Body of pancreas (tissue), 4 donors: ENCODE data around the gene ABCD3.
"Not testable (repeated sequence)": the region's sequence is repeated elsewhere in the genome, so short reads cannot be mapped to it uniquely, and the experiment has no call there.

Experiments
- POLR2A ChIP-seq, 3 donors: fragments of 450-650 bp; IDR thresholded peaks; one replicate each; pipeline ENCODE4 v1.6.1; 2016; ENCODE audit warnings: antibody characterized with exemption in 3 of 3, mild to moderate bottlenecking in 2 of 3
- TF ChIP-seq, protein P1 (sequence below), 7 experiments: fragments of 450-650 bp in 4 of 7; fragments of 200-600 bp in 3 of 7; sonication (generic) in 3 of 7; IDR thresholded peaks; one replicate each; pipeline ENCODE4 v1.5.1; 2016 to 2019; ENCODE audit warnings: antibody characterized with exemption in 7 of 7

DNA sequence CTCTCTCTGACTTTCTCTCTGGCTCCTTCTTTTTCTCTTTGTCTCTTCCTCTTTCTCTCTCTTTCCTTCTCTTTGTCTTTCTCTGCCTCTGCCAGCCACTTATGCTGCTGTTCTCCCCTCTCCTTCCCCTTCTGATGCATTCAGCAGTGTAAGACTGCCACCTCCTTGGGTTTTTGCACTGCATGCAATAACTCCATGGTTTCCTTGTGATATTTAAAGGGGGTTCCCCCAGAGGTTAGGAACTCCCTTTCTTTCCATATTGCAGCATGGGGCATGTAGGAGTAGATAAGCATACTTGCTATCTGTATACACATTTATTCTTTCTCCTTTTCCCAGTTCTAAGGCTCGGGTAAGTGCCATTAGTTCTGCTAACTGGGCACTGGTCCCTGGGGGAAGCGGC is 44.9 kb upstream of the ABCD3 start:
- TF ChIP-seq, protein P1, sequence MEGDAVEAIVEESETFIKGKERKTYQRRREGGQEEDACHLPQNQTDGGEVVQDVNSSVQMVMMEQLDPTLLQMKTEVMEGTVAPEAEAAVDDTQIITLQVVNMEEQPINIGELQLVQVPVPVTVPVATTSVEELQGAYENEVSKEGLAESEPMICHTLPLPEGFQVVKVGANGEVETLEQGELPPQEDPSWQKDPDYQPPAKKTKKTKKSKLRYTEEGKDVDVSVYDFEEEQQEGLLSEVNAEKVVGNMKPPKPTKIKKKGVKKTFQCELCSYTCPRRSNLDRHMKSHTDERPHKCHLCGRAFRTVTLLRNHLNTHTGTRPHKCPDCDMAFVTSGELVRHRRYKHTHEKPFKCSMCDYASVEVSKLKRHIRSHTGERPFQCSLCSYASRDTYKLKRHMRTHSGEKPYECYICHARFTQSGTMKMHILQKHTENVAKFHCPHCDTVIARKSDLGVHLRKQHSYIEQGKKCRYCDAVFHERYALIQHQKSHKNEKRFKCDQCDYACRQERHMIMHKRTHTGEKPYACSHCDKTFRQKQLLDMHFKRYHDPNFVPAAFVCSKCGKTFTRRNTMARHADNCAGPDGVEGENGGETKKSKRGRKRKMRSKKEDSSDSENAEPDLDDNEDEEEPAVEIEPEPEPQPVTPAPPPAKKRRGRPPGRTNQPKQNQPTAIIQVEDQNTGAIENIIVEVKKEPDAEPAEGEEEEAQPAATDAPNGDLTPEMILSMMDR (IDR thresholded peaks at IDR 0.05): not testable (repeated sequence)
- TF ChIP-seq POLR2A (IDR thresholded peaks at IDR 0.05): not testable (repeated sequence)
